ENCODE data around the gene FHOD3. TPM values are rescaled to one million over a fixed set of nuclear protein-coding genes. Genes with fewer than 3 reads are reported as not detected.

The FHOD3 gene
- total RNA-seq, 1 donor from 2014 or later, result 5.6 TPM

- Histone ChIP-seq H3K27me3 (no peaks in the 10 kb centered on the region), H3K4me1 (no peaks in the 10 kb centered on the region), H3K27ac (no peak overlapping the region), H3K36me3 (no peaks in the 10 kb centered on the region), H3K9me3 (no peaks in the 10 kb centered on the region), H3K4me3 (no peak overlapping the region)
- TF ChIP-seq POLR2AphosphoS5 (IDR thresholded peaks at IDR 0.05; ENCODE audit: insufficient read depth in 1 of 2, low read depth in 1 of 2), result no peak
- TF ChIP-seq POLR2A (IDR thresholded peaks at IDR 0.05), result no peak
- TF ChIP-seq, protein P1, sequence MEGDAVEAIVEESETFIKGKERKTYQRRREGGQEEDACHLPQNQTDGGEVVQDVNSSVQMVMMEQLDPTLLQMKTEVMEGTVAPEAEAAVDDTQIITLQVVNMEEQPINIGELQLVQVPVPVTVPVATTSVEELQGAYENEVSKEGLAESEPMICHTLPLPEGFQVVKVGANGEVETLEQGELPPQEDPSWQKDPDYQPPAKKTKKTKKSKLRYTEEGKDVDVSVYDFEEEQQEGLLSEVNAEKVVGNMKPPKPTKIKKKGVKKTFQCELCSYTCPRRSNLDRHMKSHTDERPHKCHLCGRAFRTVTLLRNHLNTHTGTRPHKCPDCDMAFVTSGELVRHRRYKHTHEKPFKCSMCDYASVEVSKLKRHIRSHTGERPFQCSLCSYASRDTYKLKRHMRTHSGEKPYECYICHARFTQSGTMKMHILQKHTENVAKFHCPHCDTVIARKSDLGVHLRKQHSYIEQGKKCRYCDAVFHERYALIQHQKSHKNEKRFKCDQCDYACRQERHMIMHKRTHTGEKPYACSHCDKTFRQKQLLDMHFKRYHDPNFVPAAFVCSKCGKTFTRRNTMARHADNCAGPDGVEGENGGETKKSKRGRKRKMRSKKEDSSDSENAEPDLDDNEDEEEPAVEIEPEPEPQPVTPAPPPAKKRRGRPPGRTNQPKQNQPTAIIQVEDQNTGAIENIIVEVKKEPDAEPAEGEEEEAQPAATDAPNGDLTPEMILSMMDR (IDR thresholded peaks at IDR 0.05), result no peak
- no peak for DNase-seq (ENCODE audit: extremely low spot score in 2 of 2)
- intact Hi-C loops (cut with DNase I), result no loop called here
Observed at GRCh38 chr18:36610661-36611060, 313.1 kb downstream of the FHOD3 start.

DNA sequence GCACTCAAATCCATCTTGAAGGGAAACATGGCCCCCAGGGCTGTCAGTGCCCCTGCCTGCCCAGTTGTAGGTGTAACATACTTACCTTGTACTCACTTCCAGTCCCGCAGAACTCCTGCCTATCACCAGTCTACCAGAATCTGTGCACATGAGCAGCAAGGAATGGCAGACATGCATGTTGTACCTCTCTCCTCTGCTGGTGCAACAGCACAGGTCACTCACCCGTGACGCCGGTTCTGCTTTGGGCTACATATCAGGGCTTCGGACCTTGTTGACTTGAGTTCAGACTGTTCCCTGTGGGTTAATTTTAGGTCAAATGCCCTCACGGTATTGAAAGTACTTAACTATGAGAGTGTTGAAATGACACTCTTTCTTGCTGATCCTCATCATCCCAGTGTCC is 315.6 kb downstream of the FHOD3 start:
- intact Hi-C loops (cut with DNase I), result no loop called here

DNA sequence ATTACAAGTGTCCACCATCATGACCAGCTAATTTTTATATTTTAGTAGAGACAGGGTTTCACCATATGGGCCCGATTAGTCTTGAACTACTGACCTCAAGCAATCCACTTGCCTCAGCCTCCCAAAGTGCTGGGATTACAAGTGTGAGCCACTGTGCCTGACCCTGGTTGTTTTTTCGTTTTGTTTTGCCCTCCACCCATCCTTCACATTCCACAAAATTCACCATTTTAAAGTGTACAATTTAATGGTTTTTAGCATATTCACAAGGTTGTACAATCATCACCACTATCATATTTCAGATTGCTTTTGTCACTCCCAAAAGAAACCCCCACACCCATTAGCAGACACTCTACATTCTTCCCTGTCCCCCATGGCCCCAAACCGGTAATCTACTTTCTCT is 316.3 kb downstream of the FHOD3 start:
- H3K9me3 ChIP-seq, result no peaks in the 10 kb centered on the region
- no peaks in the 10 kb centered on the region for H3K36me3 ChIP-seq
- TF ChIP-seq, protein P1 (IDR thresholded peaks at IDR 0.05), result no peak
- TF ChIP-seq POLR2A (IDR thresholded peaks at IDR 0.05), result no peak
- no peak for TF ChIP-seq POLR2AphosphoS5 (IDR thresholded peaks at IDR 0.05; ENCODE audit: insufficient read depth in 1 of 2, low read depth in 1 of 2)
- H3K27ac ChIP-seq, result no peak overlapping the region
- H3K4me1 ChIP-seq, result no peaks in the 10 kb centered on the region
- intact Hi-C loops (cut with DNase I), result no loop called here
- no peaks in the 10 kb centered on the region for H3K27me3 ChIP-seq
- DNase-seq (ENCODE audit: extremely low spot score in 2 of 2), result no peak
- no peak overlapping the region for H3K4me3 ChIP-seq

More for the DNA sequence above, 315.6 kb downstream of the FHOD3 start:
- no peak for DNase-seq (ENCODE audit: extremely low spot score in 2 of 2)
- no peak for TF ChIP-seq POLR2AphosphoS5 (IDR thresholded peaks at IDR 0.05; ENCODE audit: insufficient read depth in 1 of 2, low read depth in 1 of 2)
- TF ChIP-seq, protein P1 (IDR thresholded peaks at IDR 0.05), result no peak
- Histone ChIP-seq H3K4me1 (no peaks in the 10 kb centered on the region), H3K36me3 (no peaks in the 10 kb centered on the region), H3K27ac (no peak overlapping the region), H3K9me3 (no peaks in the 10 kb centered on the region), H3K4me3 (no peak overlapping the region), H3K27me3 (no peaks in the 10 kb centered on the region)

- intact Hi-C loops (cut with DNase I), result no loop called here
- TF ChIP-seq POLR2AphosphoS5 (IDR thresholded peaks at IDR 0.05; ENCODE audit: insufficient read depth in 1 of 2, low read depth in 1 of 2) (no peak), POLR2A (IDR thresholded peaks at IDR 0.05) (no peak)
- TF ChIP-seq, protein P1 (IDR thresholded peaks at IDR 0.05), result no peak
- no peak overlapping the region for H3K4me3 ChIP-seq
- H3K9me3 ChIP-seq, result no peaks in the 10 kb centered on the region
- H3K36me3 ChIP-seq, result no peaks in the 10 kb centered on the region
- no peak overlapping the region for H3K27ac ChIP-seq
- DNase-seq (ENCODE audit: extremely low spot score in 2 of 2), result no peak
- no peaks in the 10 kb centered on the region for H3K27me3 ChIP-seq
- no peaks in the 10 kb centered on the region for H3K4me1 ChIP-seq
Observed at GRCh38 chr18:36620788-36621187, 323.3 kb downstream of the FHOD3 start.

DNA sequence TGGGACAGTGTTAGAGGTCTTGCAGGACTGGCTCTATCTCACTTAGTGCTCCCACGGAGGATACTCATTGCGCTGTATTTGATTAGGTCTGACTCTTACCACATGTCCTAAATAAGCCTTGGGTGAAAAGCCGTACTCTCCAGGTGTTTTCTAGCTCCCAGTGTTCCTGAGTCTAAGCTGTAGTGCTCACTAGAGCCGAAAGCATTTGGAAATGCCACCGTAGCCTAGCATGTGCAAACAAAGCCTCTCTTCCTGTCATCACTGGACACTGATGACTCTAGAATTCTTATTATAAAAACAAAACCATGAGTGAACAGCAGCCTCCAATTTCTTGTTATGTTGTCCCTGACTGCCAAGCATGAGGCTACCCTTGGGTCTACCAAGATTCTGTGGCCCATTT is 325.1 kb downstream of the FHOD3 start:
- H3K4me3 ChIP-seq, result no peak overlapping the region
- no peak overlapping the region for H3K27ac ChIP-seq
- intact Hi-C loops (cut with DNase I), result no loop called here
- no peaks in the 10 kb centered on the region for H3K4me1 ChIP-seq
- no peak for TF ChIP-seq POLR2AphosphoS5 (IDR thresholded peaks at IDR 0.05; ENCODE audit: insufficient read depth in 1 of 2, low read depth in 1 of 2)
- TF ChIP-seq, protein P1 (IDR thresholded peaks at IDR 0.05), result no peak
- no peak for TF ChIP-seq POLR2A (IDR thresholded peaks at IDR 0.05)
- H3K27me3 ChIP-seq, result no peaks in the 10 kb centered on the region
- H3K9me3 ChIP-seq, result no peaks in the 10 kb centered on the region
- DNase-seq (ENCODE audit: extremely low spot score in 2 of 2), result no peak
- H3K36me3 ChIP-seq, result no peaks in the 10 kb centered on the region
